Mucosa of rectum (tissue), 2 donors: ENCODE measurements around the gene CACNA2D1.

Source experiments
- H3K27ac ChIP-seq, 2 donors: one replicate each; pipeline ENCODE4 v1.7.0; 2013; ENCODE audit warnings: inconsistent platforms in 2 of 2, low read depth in 2 of 2, low read length in 2 of 2
- H3K27me3 ChIP-seq, 2 donors: one replicate each; pipeline ENCODE4 v1.7.0; 2013; ENCODE audit warnings: low read length in 2 of 2; ENCODE audit not compliant: control insufficient read depth in 2 of 2, insufficient read depth in 2 of 2
- H3K36me3 ChIP-seq, 2 donors: one replicate each; pipeline ENCODE4 v1.7.0; 2013; ENCODE audit warnings: low read length in 2 of 2; ENCODE audit not compliant: control insufficient read depth in 2 of 2, insufficient read depth in 2 of 2
- H3K4me1 ChIP-seq, 2 donors: one replicate each; pipeline ENCODE4 v1.7.0; 2013; ENCODE audit warnings: low read length in 2 of 2, mild to moderate bottlenecking in 1 of 2; ENCODE audit not compliant: control insufficient read depth in 2 of 2, insufficient read depth in 2 of 2
- H3K4me3 ChIP-seq, 2 donors: one replicate each; pipeline ENCODE4 v1.7.0; 2013; ENCODE audit warnings: low read length in 2 of 2
- H3K9ac ChIP-seq, 2 donors: one replicate each; pipeline ENCODE4 v1.7.0; 2013; ENCODE audit warnings: low read length in 2 of 2, low read depth in 1 of 2, mild to moderate bottlenecking in 1 of 2
- H3K9me3 ChIP-seq, 2 donors: one replicate each; pipeline ENCODE4 v1.7.0; 2013; ENCODE audit warnings: low read length in 2 of 2; ENCODE audit not compliant: control insufficient read depth in 2 of 2
- donor health status: healthy.
- donor health status: Normal muscosa, but diverticular disease.

The CACNA2D1 gene

GRCh38 chr7:82450759-82451158 lies 7.2 kb upstream of the CACNA2D1 start:
- Histone ChIP-seq H3K27ac (no peak overlapping the region), H3K9me3 (no peaks in the 10 kb centered on the region), H3K4me1 (no peaks in the 10 kb centered on the region), H3K27me3 (no peaks in the 10 kb centered on the region), H3K36me3 (no peaks in the 10 kb centered on the region), H3K4me3 (no peak overlapping the region), H3K9ac (no peak overlapping the region)

GRCh38 chr7:82449910-82450309 lies 6.3 kb upstream of the CACNA2D1 start:
- Histone ChIP-seq H3K4me1 (no peaks in the 10 kb centered on the region), H3K27me3 (no peaks in the 10 kb centered on the region), H3K9ac (no peak overlapping the region), H3K27ac (no peak overlapping the region), H3K4me3 (no peak overlapping the region), H3K36me3 (no peaks in the 10 kb centered on the region), H3K9me3 (no peaks in the 10 kb centered on the region)

- no peak overlapping the region for H3K4me3 ChIP-seq
- H3K27ac ChIP-seq, result no peak overlapping the region
- no peaks in the 10 kb centered on the region for H3K4me1 ChIP-seq
- no peak overlapping the region for H3K9ac ChIP-seq
- H3K27me3 ChIP-seq, result peaks cover 6 to 15% of the 10 kb centered on the region in 2 donors
- no peaks in the 10 kb centered on the region for H3K36me3 ChIP-seq
- H3K9me3 ChIP-seq, result no peaks in the 10 kb centered on the region
Observed at GRCh38 chr7:82446897-82447296, 3.3 kb upstream of the CACNA2D1 start.

- H3K36me3 ChIP-seq, result no peaks in the 10 kb centered on the region
Observed at GRCh38 chr7:82445271-82445670, 1.7 kb upstream of the CACNA2D1 start.

GRCh38 chr7:82444220-82444909 lies 788 bp upstream of the CACNA2D1 start:
- peaks cover 6 to 17% of the 10 kb centered on the region in 2 donors for H3K27me3 ChIP-seq
- H3K36me3 ChIP-seq, result no peaks in the 10 kb centered on the region
- H3K9ac ChIP-seq, result peak overlapping the region; percentile 32 to 43
- H3K27ac ChIP-seq, result no peak overlapping the region
- H3K9me3 ChIP-seq, result no peaks in the 10 kb centered on the region
- no peaks in the 10 kb centered on the region for H3K4me1 ChIP-seq
- H3K4me3 ChIP-seq, result peak overlapping the region; percentile 49 to 70

More at GRCh38 chr7:82445271-82445670, 1.7 kb upstream of the CACNA2D1 start:
- peaks cover 6 to 17% of the 10 kb centered on the region in 2 donors for H3K27me3 ChIP-seq
- no peaks in the 10 kb centered on the region for H3K4me1 ChIP-seq
- no peak overlapping the region for H3K4me3 ChIP-seq
- no peak overlapping the region for H3K9ac ChIP-seq
- no peak overlapping the region for H3K27ac ChIP-seq
- no peaks in the 10 kb centered on the region for H3K9me3 ChIP-seq

DNA sequence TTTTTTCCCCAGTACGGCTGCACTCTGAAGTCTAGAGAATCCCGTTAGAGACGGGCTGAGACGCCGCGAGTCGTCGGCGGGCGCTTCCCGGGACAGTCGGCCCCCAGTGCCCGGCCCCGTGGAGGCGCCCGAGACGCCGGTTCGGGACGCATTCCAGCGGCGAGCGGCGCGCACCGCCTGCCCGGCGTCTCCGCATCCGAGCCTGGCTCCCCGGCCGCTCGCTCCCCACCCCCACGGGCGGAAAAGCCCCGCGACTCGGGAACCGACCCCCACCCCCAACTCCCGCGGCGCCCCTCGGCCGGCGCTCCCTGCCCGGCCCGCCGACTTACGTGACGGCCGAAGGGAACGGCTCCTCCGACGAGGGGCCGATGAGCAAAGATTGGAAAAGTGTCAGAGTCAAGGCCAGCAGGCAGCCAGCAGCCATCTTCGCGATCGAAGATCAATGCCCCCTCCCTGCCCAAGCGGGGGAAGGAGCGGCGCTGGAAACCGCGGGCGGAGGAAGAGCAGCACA lies 486 bp downstream of the CACNA2D1 start:
- H3K4me3 ChIP-seq, result peak overlapping the region; percentile 63 to 74
- no peaks in the 10 kb centered on the region for H3K9me3 ChIP-seq
- peaks cover 6 to 17% of the 10 kb centered on the region in 2 donors for H3K27me3 ChIP-seq
- no peaks in the 10 kb centered on the region for H3K4me1 ChIP-seq
- H3K9ac ChIP-seq, result peak overlapping the region; percentile 24 to 33
- H3K36me3 ChIP-seq, result no peaks in the 10 kb centered on the region
- H3K27ac ChIP-seq, result peak overlapping the region; percentile 63

DNA sequence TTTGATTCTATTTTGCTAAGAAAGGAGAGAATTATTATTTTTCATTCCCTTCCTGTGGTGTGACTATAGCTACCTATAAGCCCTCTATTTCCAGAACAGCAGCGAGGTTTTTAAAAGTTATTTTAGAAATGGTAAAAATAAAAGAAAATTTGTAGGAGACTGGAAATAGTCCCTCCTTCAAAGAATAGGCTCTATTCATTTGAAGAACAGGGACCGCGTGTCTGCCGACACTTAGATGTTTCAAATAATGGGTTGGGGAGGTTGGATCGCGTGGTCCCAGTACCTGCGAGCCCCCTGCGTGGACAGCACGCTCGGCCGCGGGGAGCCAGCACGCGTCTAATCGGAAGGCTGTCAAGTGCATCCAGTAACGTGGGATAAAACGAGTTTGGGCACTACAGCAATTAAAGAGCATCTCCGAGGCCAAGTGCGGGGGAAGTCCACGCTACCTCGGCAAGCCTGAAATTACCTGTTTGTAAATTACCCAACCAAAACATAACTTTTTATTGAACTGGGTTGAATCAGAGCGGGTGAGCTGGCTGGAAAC lies 1.0 kb downstream of the CACNA2D1 start:
- Histone ChIP-seq H3K36me3 (no peaks in the 10 kb centered on the region), H3K27ac (no peak overlapping the region), H3K27me3 (peaks cover 6 to 17% of the 10 kb centered on the region in 2 donors), H3K4me1 (no peaks in the 10 kb centered on the region), H3K9me3 (no peaks in the 10 kb centered on the region), H3K9ac (peak overlapping the region in 1 of 2 donors; percentile 33), H3K4me3 (peak overlapping the region; percentile 63 to 74)

DNA sequence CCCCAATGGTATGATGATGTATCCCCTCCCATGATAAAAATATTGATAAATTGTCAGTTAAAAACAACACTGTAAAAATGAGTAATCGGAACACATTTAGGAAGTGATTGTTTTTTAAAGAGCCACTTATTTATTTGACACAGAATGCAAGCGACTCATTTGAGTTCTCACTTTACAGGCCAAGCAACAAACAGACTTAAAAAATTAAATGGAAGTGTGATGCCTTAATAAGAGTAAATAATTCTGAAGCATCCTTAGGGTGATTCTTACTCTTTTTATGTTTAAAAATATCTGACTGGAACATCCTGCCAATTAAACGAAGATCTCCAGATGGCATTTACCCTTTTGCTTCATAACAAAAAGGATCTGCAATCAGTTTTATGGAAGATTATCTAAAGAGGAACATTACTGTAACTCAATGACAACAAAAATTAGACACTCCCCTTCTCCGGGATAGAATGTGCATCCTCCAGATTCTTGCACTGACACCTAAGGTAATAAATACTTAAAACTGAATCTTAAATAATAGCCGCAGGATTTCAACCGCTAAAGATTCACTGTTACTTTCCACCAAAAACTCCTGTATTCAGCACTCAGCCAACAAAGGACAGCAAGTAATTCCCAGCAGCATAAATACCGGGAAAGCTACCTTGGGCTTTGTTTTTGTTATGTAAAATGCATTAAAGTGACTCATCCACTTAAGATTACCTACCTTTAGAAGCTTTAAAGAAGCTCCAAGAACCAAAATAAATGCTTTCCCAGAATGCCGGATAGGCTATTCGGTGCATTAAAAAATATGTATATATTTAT lies 1.7 kb downstream of the CACNA2D1 start:
- Histone ChIP-seq H3K9me3 (no peaks in the 10 kb centered on the region), H3K27me3 (peaks cover 6 to 17% of the 10 kb centered on the region in 2 donors), H3K4me1 (no peaks in the 10 kb centered on the region), H3K36me3 (no peaks in the 10 kb centered on the region), H3K27ac (no peak overlapping the region), H3K9ac (no peak overlapping the region), H3K4me3 (peak overlapping the region in 1 of 2 donors; percentile 74)

- no peaks in the 10 kb centered on the region for H3K36me3 ChIP-seq
- no peaks in the 10 kb centered on the region for H3K4me1 ChIP-seq
- no peak overlapping the region for H3K9ac ChIP-seq
- no peak overlapping the region for H3K27ac ChIP-seq
- no peak overlapping the region for H3K4me3 ChIP-seq
- peaks cover 6 to 12% of the 10 kb centered on the region in 2 donors for H3K27me3 ChIP-seq
- H3K9me3 ChIP-seq, result no peaks in the 10 kb centered on the region
Observed at GRCh38 chr7:82438521-82438920, 5.1 kb downstream of the CACNA2D1 start.

- Histone ChIP-seq H3K9ac (no peak overlapping the region), H3K4me1 (no peaks in the 10 kb centered on the region)
Observed at GRCh38 chr7:82435769-82436168, 7.8 kb downstream of the CACNA2D1 start.

More at GRCh38 chr7:82435769-82436168, 7.8 kb downstream of the CACNA2D1 start:
- Histone ChIP-seq H3K9me3 (no peaks in the 10 kb centered on the region), H3K27me3 (no peaks in the 10 kb centered on the region), H3K36me3 (no peaks in the 10 kb centered on the region), H3K27ac (no peak overlapping the region), H3K4me3 (no peak overlapping the region)
